Tibial nerve (tissue), 3 donors: ENCODE data around the gene PCDHGA8.

ENCODE experiments used
- CTCF ChIP-seq, 5 experiments: fragments of 200-600 bp in 3 of 5; fragments of 450-650 bp in 2 of 5; sonication (generic) in 3 of 5; IDR thresholded peaks; one replicate each; pipeline ENCODE4 v1.5.1; 2016 to 2019; ENCODE audit warnings: antibody characterized with exemption in 5 of 5, mild to moderate bottlenecking in 3 of 5, moderate library complexity in 2 of 5
- POLR2A ChIP-seq, 2 donors: fragments of 450-650 bp; IDR thresholded peaks; one replicate each; pipeline ENCODE4 v1.6.1; 2017; ENCODE audit warnings: antibody characterized with exemption in 2 of 2, mild to moderate bottlenecking in 2 of 2, moderate library complexity in 2 of 2

GRCh38 chr5:141409598-141410306 is 17.3 kb downstream of the PCDHGA8 start:
- no peak for TF ChIP-seq POLR2A (IDR thresholded peaks at IDR 0.05)
- no peak for TF ChIP-seq CTCF (IDR thresholded peaks at IDR 0.05)
